ENCODE measurements around the gene NOS1. TPM values are rescaled to one million over a fixed set of nuclear protein-coding genes. Genes with fewer than 3 reads are reported as not detected.
"Not testable (repeated sequence)": the region's sequence is repeated elsewhere in the genome, so short reads cannot be mapped to it uniquely, and the experiment has no call there.

The NOS1 gene
- total RNA-seq, 1 donor from 2014 or later, result not detected

DNA sequence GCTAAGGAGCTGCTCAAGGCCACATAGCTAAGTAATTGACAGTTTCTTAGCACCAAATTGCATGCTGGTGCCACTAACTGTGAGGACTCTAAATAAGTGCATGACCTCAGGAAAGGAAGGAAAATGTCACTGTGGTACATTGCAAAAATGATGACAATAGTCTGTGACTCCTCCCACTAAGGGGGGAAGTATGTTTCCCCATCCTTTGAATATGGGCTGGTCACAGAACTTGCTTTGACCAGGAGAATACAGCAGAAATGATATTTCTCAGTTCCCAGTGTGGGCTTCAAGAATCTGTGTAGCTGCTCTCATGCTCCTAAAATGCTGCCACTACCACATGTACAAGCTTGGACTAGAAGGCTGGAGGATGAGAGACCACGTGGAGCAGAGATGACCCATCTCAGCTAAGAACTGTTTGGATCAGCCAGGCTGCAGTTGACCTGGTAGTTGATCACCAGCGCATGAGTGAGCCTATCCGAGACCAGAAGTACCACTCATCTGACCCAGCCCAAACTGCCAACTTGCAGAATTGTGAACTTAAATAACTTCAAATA is 42.2 kb upstream of the NOS1 start:
- Mint-ChIP-seq H3K4me3 (ENCODE audit: unreplicated experiment) (no peak overlapping the region), H3K27ac (ENCODE audit: unreplicated experiment) (no peak overlapping the region), H3K27me3 (ENCODE audit: low read depth) (peaks cover 19% of the 10 kb centered on the region), H3K4me1 (ENCODE audit: low read depth) (peaks cover 6% of the 10 kb centered on the region), H3K9me3 (ENCODE audit: low read depth) (peaks cover 12% of the 10 kb centered on the region), H3K36me3 (ENCODE audit: low read depth) (no peaks in the 10 kb centered on the region)
- TF ChIP-seq, protein P1, sequence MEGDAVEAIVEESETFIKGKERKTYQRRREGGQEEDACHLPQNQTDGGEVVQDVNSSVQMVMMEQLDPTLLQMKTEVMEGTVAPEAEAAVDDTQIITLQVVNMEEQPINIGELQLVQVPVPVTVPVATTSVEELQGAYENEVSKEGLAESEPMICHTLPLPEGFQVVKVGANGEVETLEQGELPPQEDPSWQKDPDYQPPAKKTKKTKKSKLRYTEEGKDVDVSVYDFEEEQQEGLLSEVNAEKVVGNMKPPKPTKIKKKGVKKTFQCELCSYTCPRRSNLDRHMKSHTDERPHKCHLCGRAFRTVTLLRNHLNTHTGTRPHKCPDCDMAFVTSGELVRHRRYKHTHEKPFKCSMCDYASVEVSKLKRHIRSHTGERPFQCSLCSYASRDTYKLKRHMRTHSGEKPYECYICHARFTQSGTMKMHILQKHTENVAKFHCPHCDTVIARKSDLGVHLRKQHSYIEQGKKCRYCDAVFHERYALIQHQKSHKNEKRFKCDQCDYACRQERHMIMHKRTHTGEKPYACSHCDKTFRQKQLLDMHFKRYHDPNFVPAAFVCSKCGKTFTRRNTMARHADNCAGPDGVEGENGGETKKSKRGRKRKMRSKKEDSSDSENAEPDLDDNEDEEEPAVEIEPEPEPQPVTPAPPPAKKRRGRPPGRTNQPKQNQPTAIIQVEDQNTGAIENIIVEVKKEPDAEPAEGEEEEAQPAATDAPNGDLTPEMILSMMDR (IDR thresholded peaks at IDR 0.05), result no peak
- no peak for DNase-seq (ENCODE audit: low spot score)

DNA sequence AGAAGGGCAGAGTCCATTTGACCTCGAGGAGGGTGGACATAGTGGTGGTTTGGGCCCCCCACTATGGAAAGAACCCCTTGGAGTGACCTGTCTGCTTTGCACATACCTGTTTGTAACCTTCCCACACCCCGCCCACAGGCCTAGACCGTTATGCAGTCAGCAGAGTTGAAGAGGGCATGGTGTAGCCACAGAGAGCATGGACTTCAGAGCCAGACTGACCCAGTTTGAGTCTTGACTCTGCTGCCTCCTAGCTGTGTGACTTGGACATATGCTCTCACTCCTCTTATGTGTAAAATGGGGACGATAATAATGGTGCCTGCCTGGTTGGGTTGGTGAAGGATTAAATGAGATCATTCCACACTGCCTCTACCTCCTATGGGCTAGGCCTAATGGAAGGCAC is 40.9 kb upstream of the NOS1 start:
- Mint-ChIP-seq H3K4me3 (ENCODE audit: unreplicated experiment) (no peak overlapping the region), H3K4me1 (ENCODE audit: low read depth) (no peaks in the 10 kb centered on the region), H3K27ac (ENCODE audit: unreplicated experiment) (no peak overlapping the region), H3K36me3 (ENCODE audit: low read depth) (no peaks in the 10 kb centered on the region), H3K27me3 (ENCODE audit: low read depth) (peaks cover 14% of the 10 kb centered on the region), H3K9me3 (ENCODE audit: low read depth) (peaks cover 12% of the 10 kb centered on the region)
- DNase-seq (ENCODE audit: low spot score), result no peak
- TF ChIP-seq, protein P1 (IDR thresholded peaks at IDR 0.05), result no peak

DNA sequence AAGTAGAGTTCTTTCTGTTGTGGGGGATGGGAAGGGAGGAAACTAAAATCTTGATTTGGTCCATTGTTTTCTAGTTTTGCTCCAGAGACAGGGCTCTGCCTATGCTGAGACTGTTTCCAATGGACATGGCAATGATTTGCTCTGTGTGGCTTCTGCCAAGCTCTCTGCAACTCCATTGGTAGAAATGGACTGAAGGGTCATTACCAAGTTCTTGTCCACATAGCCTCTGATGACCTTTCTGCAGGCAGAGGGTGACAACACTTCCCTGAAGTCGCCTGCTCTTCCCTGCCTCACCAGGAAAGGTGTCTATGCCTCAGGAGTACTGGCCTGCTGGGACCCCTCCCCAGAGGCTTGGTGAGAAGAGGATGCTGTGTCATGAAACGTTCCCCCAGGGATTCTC is 39.5 kb upstream of the NOS1 start:
- no peaks in the 10 kb centered on the region for H3K4me1 Mint-ChIP-seq (ENCODE audit: low read depth)
- no peak overlapping the region for H3K4me3 Mint-ChIP-seq (ENCODE audit: unreplicated experiment)
- peaks cover 10% of the 10 kb centered on the region for H3K27me3 Mint-ChIP-seq (ENCODE audit: low read depth)
- DNase-seq (ENCODE audit: low spot score), result no peak
- H3K27ac Mint-ChIP-seq (ENCODE audit: unreplicated experiment), result no peak overlapping the region
- TF ChIP-seq, protein P1 (IDR thresholded peaks at IDR 0.05), result no peak
- no peaks in the 10 kb centered on the region for H3K36me3 Mint-ChIP-seq (ENCODE audit: low read depth)
- peaks cover 16% of the 10 kb centered on the region for H3K9me3 Mint-ChIP-seq (ENCODE audit: low read depth)

- H3K4me3 Mint-ChIP-seq (ENCODE audit: unreplicated experiment); H3K4me1 Mint-ChIP-seq (ENCODE audit: low read depth); DNase-seq (ENCODE audit: low spot score); H3K36me3 Mint-ChIP-seq (ENCODE audit: low read depth); H3K27ac Mint-ChIP-seq (ENCODE audit: unreplicated experiment); H3K27me3 Mint-ChIP-seq (ENCODE audit: low read depth): not testable (repeated sequence)
- H3K9me3 Mint-ChIP-seq (ENCODE audit: low read depth), result peaks cover 13% of the 10 kb centered on the region
Observed at GRCh38 chr12:117398482-117398881, 37.1 kb upstream of the NOS1 start.

DNA sequence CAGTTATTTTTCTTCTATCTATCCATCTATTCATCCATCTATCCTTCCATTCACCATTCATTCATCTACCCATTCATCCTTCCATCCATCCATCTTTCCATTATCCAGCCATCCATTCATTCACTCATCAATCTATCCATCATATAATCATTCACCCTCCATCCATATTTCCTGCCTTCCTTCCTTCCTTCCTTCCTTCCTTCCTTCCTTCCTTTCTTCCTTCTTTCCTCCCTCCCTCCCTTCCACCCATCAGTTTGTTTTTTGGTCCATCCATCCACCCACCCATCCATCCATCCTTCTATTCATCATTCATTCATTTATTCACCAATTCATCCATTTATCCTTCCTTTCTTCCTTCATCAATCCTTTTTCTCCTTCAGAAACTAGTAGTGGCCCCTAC is 34.3 kb upstream of the NOS1 start:
- no peak overlapping the region for H3K27ac Mint-ChIP-seq (ENCODE audit: unreplicated experiment)
- H3K27me3 Mint-ChIP-seq (ENCODE audit: low read depth), result peaks cover 10% of the 10 kb centered on the region
- TF ChIP-seq, protein P1 (IDR thresholded peaks at IDR 0.05), result no peak
- DNase-seq (ENCODE audit: low spot score), result no peak
- H3K36me3 Mint-ChIP-seq (ENCODE audit: low read depth), result no peaks in the 10 kb centered on the region
- peaks cover 8% of the 10 kb centered on the region for H3K9me3 Mint-ChIP-seq (ENCODE audit: low read depth)
- H3K4me1 Mint-ChIP-seq (ENCODE audit: low read depth), result no peaks in the 10 kb centered on the region
- no peak overlapping the region for H3K4me3 Mint-ChIP-seq (ENCODE audit: unreplicated experiment)

- Mint-ChIP-seq H3K9me3 (ENCODE audit: low read depth) (peaks cover 8% of the 10 kb centered on the region), H3K4me1 (ENCODE audit: low read depth) (no peaks in the 10 kb centered on the region), H3K36me3 (ENCODE audit: low read depth) (no peaks in the 10 kb centered on the region), H3K27me3 (ENCODE audit: low read depth) (peaks cover 10% of the 10 kb centered on the region), H3K27ac (ENCODE audit: unreplicated experiment) (no peak overlapping the region), H3K4me3 (ENCODE audit: unreplicated experiment) (no peak overlapping the region)
- DNase-seq (ENCODE audit: low spot score), result no peak
- TF ChIP-seq, protein P1 (IDR thresholded peaks at IDR 0.05), result no peak
Observed at GRCh38 chr12:117394491-117394890, 33.1 kb upstream of the NOS1 start.
